Measurements from ENCODE around the gene G0S2. TPM values are rescaled to one million over a fixed set of nuclear protein-coding genes. Genes with fewer than 3 reads are reported as not detected.

Gene G0S2
- total RNA-seq, 1 experiment from 2014 or later = 0.35 TPM

- H3T11ph ChIP-seq (ENCODE audit: low read length) = no peak overlapping the region
- no peak overlapping the region for H4K8ac ChIP-seq (replicated peaks; ENCODE audit: insufficient read length, low read depth, low read length)
- no peak overlapping the region for H3K27ac ChIP-seq (ENCODE audit: insufficient read length, low read depth, low read length)
- no peak overlapping the region for H3K9ac ChIP-seq (ENCODE audit: extremely low read depth, insufficient read length, low read length)
- no peak overlapping the region for H3K4me2 ChIP-seq (ENCODE audit: insufficient read depth, insufficient read length, low read length)
- no peaks in the 10 kb centered on the region for H3K9me3 ChIP-seq (ENCODE audit: control insufficient read depth, low read depth, low read length)
- no peak overlapping the region for H3K14ac ChIP-seq (ENCODE audit: insufficient read depth, low read length)
- H3K23ac ChIP-seq (ENCODE audit: insufficient read length, low read depth, low read length) = no peak overlapping the region
- no peak overlapping the region for H2BK5ac ChIP-seq (ENCODE audit: insufficient read length, low read length)
- H2BK15ac ChIP-seq (ENCODE audit: low read depth, low read length) = no peak overlapping the region
- no peaks in the 10 kb centered on the region for H3K9me3 Mint-ChIP-seq
- no peaks in the 10 kb centered on the region for H4K20me1 ChIP-seq (ENCODE audit: control insufficient read depth, insufficient read depth, insufficient read length)
- H3K79me2 ChIP-seq (ENCODE audit: insufficient read depth, low read length) = no peaks in the 10 kb centered on the region
- no CpG with 5 or more reads among the region's 4 CpGs for WGBS (ENCODE audit: extremely low coverage, insufficient read length, low lambda C conversion rate)
- H3K27me3 Mint-ChIP-seq (ENCODE audit: low read depth) = peaks cover 18% of the 10 kb centered on the region
- H3K4me1 ChIP-seq (ENCODE audit: insufficient read depth, low read length) = no peaks in the 10 kb centered on the region; the same call in 1 of the 2 replicates
- peaks cover 7 to 12% of the 10 kb centered on the region in 2 experiments for H3K4me1 Mint-ChIP-seq
- no peak overlapping the region for H2AFZ ChIP-seq (ENCODE audit: low read length)
- H3K36me3 Mint-ChIP-seq (ENCODE audit: insufficient read depth in 1 of 3, low read depth in 3 of 3) = no peaks in the 10 kb centered on the region
- no peak overlapping the region for H4K5ac ChIP-seq (ENCODE audit: insufficient read length, low read depth, low read length)
- TF ChIP-seq CTCF (conservative IDR thresholded peaks at IDR 0.05) = no peak
- no peak for DNase-seq
- no peak overlapping the region for H3K56ac ChIP-seq (ENCODE audit: insufficient read length, low read depth, low read length)
- no peak overlapping the region for H2BK12ac ChIP-seq (ENCODE audit: insufficient read length, low read depth, low read length)
- no peak overlapping the region for H4K91ac ChIP-seq (ENCODE audit: insufficient read length, low read depth, low read length)
- H3K27ac Mint-ChIP-seq = no peak overlapping the region
- H2BK120ac ChIP-seq (ENCODE audit: low read depth, low read length, poor library complexity, severe bottlenecking) = no peak overlapping the region
- no peaks in the 10 kb centered on the region for H3K79me1 ChIP-seq (ENCODE audit: insufficient read depth, low read depth, low read length, poor library complexity, severe bottlenecking)
- H2BK20ac ChIP-seq (ENCODE audit: low read depth, low read length, poor library complexity, severe bottlenecking) = no peak overlapping the region
- H3K27me3 ChIP-seq (ENCODE audit: insufficient read depth, low read length) = no peaks in the 10 kb centered on the region
- no peak overlapping the region for H3K18ac ChIP-seq (ENCODE audit: insufficient read length, low read depth, low read length)
- H3K23me2 ChIP-seq (ENCODE audit: insufficient read length, low read depth, low read length, poor library complexity, severe bottlenecking) = no peaks in the 10 kb centered on the region
- H2AK5ac ChIP-seq (ENCODE audit: insufficient read length, low read length) = no peak overlapping the region
- no peak overlapping the region for H3K4ac ChIP-seq (ENCODE audit: low read depth, low read length)
- no peak overlapping the region for H3K4me3 Mint-ChIP-seq
Observed at GRCh38 chr1:209708297-209708696, 33.1 kb downstream of the G0S2 start.
